ENCODE measurements around the gene SP140. TPM values are rescaled to one million over a fixed set of nuclear protein-coding genes. Genes with fewer than 3 reads are reported as not detected.
A peak's percentile ranks its signal among the peaks of the same experiment; 100 is the strongest.

SP140 gene
- total and polyA plus RNA-seq, 4 donors, result 0.99 to 1.6 (median 1.3) TPM

GRCh38 chr2:230205721-230206120 is 19.8 kb upstream of the SP140 start:
- Histone ChIP-seq H3K27ac (ENCODE audit: low read depth, low read length) (no peak overlapping the region), H3K4me3 (ENCODE audit: low read depth, low read length) (no peak overlapping the region), H3K27me3 (ENCODE audit: control insufficient read depth, insufficient read depth, low read length) (no peaks in the 10 kb centered on the region), H3K36me3 (ENCODE audit: control insufficient read depth, insufficient read depth, low read length) (peaks cover 4% of the 10 kb centered on the region), H3K4me1 (ENCODE audit: control insufficient read depth, insufficient read depth, low read length) (no peaks in the 10 kb centered on the region), H3K9me3 (ENCODE audit: control insufficient read depth, insufficient read depth, low read length) (no peaks in the 10 kb centered on the region)
- WGBS (ENCODE audit: insufficient coverage), result 94% methylated on average over 2 of the region's 2 CpGs
- no peak for DNase-seq (ENCODE audit: low read depth in 4 of 6, low spot score in 6 of 6)

GRCh38 chr2:230208576-230208975 is 17.0 kb upstream of the SP140 start:
- no peaks in the 10 kb centered on the region for H3K4me1 ChIP-seq (ENCODE audit: control insufficient read depth, insufficient read depth, low read length)
- H3K36me3 ChIP-seq (ENCODE audit: control insufficient read depth, insufficient read depth, low read length), result peaks cover 3% of the 10 kb centered on the region
- H3K9me3 ChIP-seq (ENCODE audit: control insufficient read depth, insufficient read depth, low read length), result no peaks in the 10 kb centered on the region
- no peak overlapping the region for H3K4me3 ChIP-seq (ENCODE audit: low read depth, low read length)
- H3K27me3 ChIP-seq (ENCODE audit: control insufficient read depth, insufficient read depth, low read length), result no peaks in the 10 kb centered on the region
- no peak for DNase-seq (ENCODE audit: low read depth in 4 of 6, low spot score in 6 of 6)
- no peak overlapping the region for H3K27ac ChIP-seq (ENCODE audit: low read depth, low read length)

DNA sequence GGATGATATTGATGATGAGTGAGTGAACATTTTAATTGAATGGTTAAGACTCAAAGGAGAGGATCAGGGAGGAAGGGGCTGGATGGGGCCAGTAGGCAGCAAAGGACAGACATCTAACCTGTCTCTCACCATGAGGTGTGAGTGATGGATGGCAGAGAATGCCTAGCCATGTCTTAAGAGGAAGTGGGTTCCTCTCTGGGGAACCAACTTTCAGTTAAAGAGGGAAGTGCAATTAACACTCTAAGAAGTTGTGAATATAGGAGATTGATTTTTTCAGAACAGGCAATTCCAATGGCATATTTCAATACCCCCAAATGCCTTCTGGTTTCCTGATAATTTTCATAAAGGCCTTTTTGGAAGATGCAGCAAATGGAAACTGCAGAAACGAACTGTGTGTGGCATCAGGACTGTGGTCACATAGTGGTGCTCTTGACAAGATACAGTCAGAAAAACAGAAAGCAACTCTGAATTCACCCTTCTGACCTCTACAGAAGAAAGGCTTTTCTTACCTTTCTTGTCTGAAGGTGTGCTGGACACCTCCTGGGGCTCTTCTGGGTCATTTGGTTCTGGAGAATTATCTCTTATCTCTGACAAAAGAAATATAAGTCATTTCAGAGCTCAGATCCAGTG is 16.0 kb upstream of the SP140 start:
- WGBS (ENCODE audit: insufficient coverage), result no CpG with 5 or more reads among the region's 1 CpG
- peaks cover 3% of the 10 kb centered on the region for H3K36me3 ChIP-seq (ENCODE audit: control insufficient read depth, insufficient read depth, low read length)
- H3K4me1 ChIP-seq (ENCODE audit: control insufficient read depth, insufficient read depth, low read length), result no peaks in the 10 kb centered on the region
- no peak overlapping the region for H3K4me3 ChIP-seq (ENCODE audit: low read depth, low read length)
- H3K9me3 ChIP-seq (ENCODE audit: control insufficient read depth, insufficient read depth, low read length), result no peaks in the 10 kb centered on the region
- no peak for DNase-seq (ENCODE audit: low read depth in 4 of 6, low spot score in 6 of 6)
- no peak overlapping the region for H3K27ac ChIP-seq (ENCODE audit: low read depth, low read length)
- H3K27me3 ChIP-seq (ENCODE audit: control insufficient read depth, insufficient read depth, low read length), result no peaks in the 10 kb centered on the region

GRCh38 chr2:230216489-230216888 is 9.0 kb upstream of the SP140 start:
- H3K9me3 ChIP-seq (ENCODE audit: control insufficient read depth, insufficient read depth, low read length), result no peaks in the 10 kb centered on the region
- H3K4me1 ChIP-seq (ENCODE audit: control insufficient read depth, insufficient read depth, low read length), result peaks cover 3% of the 10 kb centered on the region
- no peaks in the 10 kb centered on the region for H3K27me3 ChIP-seq (ENCODE audit: control insufficient read depth, insufficient read depth, low read length)
- peaks cover 3% of the 10 kb centered on the region for H3K36me3 ChIP-seq (ENCODE audit: control insufficient read depth, insufficient read depth, low read length)
- 100% methylated on average over 1 of the region's 1 CpG for WGBS (ENCODE audit: insufficient coverage)
- DNase-seq (ENCODE audit: low read depth in 4 of 6, low spot score in 6 of 6), result no peak
- no peak overlapping the region for H3K27ac ChIP-seq (ENCODE audit: low read depth, low read length)
- no peak overlapping the region for H3K4me3 ChIP-seq (ENCODE audit: low read depth, low read length)

- Histone ChIP-seq H3K4me3 (ENCODE audit: low read depth, low read length) (no peak overlapping the region), H3K27me3 (ENCODE audit: control insufficient read depth, insufficient read depth, low read length) (no peaks in the 10 kb centered on the region), H3K36me3 (ENCODE audit: control insufficient read depth, insufficient read depth, low read length) (peaks cover 2% of the 10 kb centered on the region), H3K9me3 (ENCODE audit: control insufficient read depth, insufficient read depth, low read length) (no peaks in the 10 kb centered on the region), H3K4me1 (ENCODE audit: control insufficient read depth, insufficient read depth, low read length) (peaks cover 3% of the 10 kb centered on the region), H3K27ac (ENCODE audit: low read depth, low read length) (no peak overlapping the region)
- 96% methylated on average over 2 of the region's 3 CpGs for WGBS (ENCODE audit: insufficient coverage)
- no peak for DNase-seq (ENCODE audit: low read depth in 4 of 6, low spot score in 6 of 6)
Observed at GRCh38 chr2:230217424-230217823, 8.1 kb upstream of the SP140 start.

- Histone ChIP-seq H3K27me3 (ENCODE audit: control insufficient read depth, insufficient read depth, low read length) (no peaks in the 10 kb centered on the region), H3K9me3 (ENCODE audit: control insufficient read depth, insufficient read depth, low read length) (no peaks in the 10 kb centered on the region), H3K27ac (ENCODE audit: low read depth, low read length) (no peak overlapping the region), H3K4me1 (ENCODE audit: control insufficient read depth, insufficient read depth, low read length) (peaks cover 3% of the 10 kb centered on the region), H3K36me3 (ENCODE audit: control insufficient read depth, insufficient read depth, low read length) (no peaks in the 10 kb centered on the region), H3K4me3 (ENCODE audit: low read depth, low read length) (no peak overlapping the region)
- no CpG with 5 or more reads among the region's 2 CpGs for WGBS (ENCODE audit: insufficient coverage)
- no peak for DNase-seq (ENCODE audit: low read depth in 4 of 6, low spot score in 6 of 6)
Observed at GRCh38 chr2:230218421-230218820, 7.1 kb upstream of the SP140 start.

DNA sequence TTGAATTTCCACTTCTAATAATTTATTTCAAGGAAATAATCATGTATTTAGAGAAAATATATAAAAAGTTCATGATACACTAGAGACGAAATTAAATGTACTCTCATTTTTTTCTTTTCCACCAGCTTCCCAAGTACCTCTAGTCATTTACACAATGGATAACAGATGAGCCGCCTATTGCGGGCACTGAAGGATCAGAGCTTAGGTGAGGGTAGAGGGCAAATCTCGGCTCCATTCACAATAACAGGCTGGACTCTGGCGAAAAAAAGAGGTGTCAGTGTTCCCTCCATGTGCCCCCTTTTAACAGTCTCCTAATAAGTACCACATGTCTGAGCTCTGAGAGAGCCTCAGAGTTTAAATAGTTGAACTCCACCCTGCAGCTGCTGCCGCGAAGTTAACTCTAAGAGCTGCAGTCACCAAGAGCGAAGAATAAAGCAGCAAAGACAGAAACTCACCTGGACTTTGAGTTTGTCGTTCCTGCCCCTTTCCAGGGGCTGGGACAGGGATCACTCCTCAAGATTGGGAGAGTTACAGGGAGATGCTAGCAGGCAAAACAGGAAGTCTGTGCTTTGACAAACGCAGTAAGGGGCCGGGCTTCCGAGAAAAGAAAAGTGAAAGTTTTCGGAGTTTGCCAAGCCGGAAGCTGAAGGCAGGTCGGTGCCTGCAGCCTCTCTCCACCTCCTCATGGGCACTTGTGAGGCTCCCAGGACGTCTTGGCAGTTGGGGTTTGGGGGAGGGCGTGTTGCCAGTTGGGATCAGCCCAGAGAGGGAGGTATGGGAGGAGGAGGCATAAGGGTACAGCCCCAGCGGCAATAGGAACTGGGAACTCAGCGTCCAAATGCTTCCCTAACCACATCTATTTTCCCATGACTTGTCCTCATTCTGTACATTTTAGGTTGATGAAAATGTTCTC is 5.9 kb upstream of the SP140 start, which contains the start of gene SP110:
SP110 (minus strand) TSS at position 566 of the 913 bp plus-strand sequence. CDS start 3,057 bp downstream, outside the sequence.
- DNase-seq (ENCODE audit: low read depth in 4 of 6, low spot score in 6 of 6), result peak; percentile 36 to 82 (median 50)
- H3K27ac ChIP-seq (ENCODE audit: low read depth, low read length), result peak within 1 kb of the TSS; percentile 85
- no peaks in the 10 kb centered on the region for H3K36me3 ChIP-seq (ENCODE audit: control insufficient read depth, insufficient read depth, low read length)
- WGBS (ENCODE audit: insufficient coverage), result 4% methylated on average over 12 of the region's 19 CpGs
- no peaks in the 10 kb centered on the region for H3K27me3 ChIP-seq (ENCODE audit: control insufficient read depth, insufficient read depth, low read length)
- peak within 1 kb of the TSS; percentile 77 for H3K4me3 ChIP-seq (ENCODE audit: low read depth, low read length)
- H3K4me1 ChIP-seq (ENCODE audit: control insufficient read depth, insufficient read depth, low read length), result peaks cover 3% of the 10 kb centered on the region
- no peaks in the 10 kb centered on the region for H3K9me3 ChIP-seq (ENCODE audit: control insufficient read depth, insufficient read depth, low read length)

DNA sequence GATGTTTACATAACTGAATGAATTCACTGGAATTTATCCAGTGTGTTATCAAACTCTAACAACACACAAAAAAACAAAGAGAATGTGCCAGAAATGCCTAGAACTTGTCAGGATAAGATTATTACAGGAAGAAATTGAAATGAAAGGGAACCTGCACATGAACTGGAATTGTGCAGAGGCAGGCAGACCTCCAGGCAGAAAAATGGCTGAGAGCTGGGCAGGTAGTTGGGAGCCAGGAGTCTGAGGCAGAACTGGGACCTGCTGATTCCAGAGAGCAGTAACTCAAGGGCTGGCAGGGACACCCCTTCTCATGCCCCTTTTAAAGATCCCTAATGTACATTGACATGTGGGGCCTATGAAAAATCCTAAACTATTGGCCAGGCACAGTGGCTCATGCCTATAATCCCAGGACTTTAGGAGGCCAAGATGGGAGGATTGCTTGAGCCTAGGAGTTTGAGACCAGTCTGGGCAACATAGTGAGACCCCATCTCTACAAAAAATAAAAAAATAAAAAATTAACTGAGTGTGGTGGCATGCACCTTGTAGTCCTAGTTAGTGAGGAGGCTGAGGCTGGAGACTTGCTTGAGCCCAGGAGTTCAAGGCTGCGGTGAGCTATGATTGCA is 5.1 kb upstream of the SP140 start:
- peak overlapping the region; percentile 85 for H3K27ac ChIP-seq (ENCODE audit: low read depth, low read length)
- peaks cover 3% of the 10 kb centered on the region for H3K4me1 ChIP-seq (ENCODE audit: control insufficient read depth, insufficient read depth, low read length)
- H3K4me3 ChIP-seq (ENCODE audit: low read depth, low read length), result peak overlapping the region; percentile 77
- no peaks in the 10 kb centered on the region for H3K36me3 ChIP-seq (ENCODE audit: control insufficient read depth, insufficient read depth, low read length)
- H3K9me3 ChIP-seq (ENCODE audit: control insufficient read depth, insufficient read depth, low read length), result no peaks in the 10 kb centered on the region
- no peaks in the 10 kb centered on the region for H3K27me3 ChIP-seq (ENCODE audit: control insufficient read depth, insufficient read depth, low read length)
- DNase-seq (ENCODE audit: low read depth in 4 of 6, low spot score in 6 of 6), result no peak
- 83% methylated on average over 1 of the region's 1 CpG for WGBS (ENCODE audit: insufficient coverage)

DNA sequence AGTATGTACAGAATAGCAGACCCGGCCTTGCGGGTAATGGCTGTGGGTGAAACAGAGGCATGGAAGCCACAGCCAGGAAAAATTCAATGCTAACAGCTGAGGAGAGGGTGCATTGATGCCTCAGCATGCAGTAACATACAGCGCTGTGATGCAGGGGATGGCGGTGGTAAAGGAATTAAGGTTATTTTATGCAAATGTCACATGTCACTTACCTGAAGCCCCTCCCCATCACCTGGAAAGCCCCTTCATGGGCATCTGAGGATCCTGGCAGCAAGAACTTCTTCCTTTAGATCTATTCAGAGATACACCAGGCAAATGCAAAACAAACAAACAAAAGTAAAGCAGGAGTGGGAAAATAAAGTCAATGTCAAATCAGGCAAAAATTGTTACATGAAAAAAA is 4.0 kb upstream of the SP140 start:
- Histone ChIP-seq H3K36me3 (ENCODE audit: control insufficient read depth, insufficient read depth, low read length) (no peaks in the 10 kb centered on the region), H3K27me3 (ENCODE audit: control insufficient read depth, insufficient read depth, low read length) (no peaks in the 10 kb centered on the region), H3K27ac (ENCODE audit: low read depth, low read length) (no peak overlapping the region), H3K4me3 (ENCODE audit: low read depth, low read length) (no peak overlapping the region), H3K4me1 (ENCODE audit: control insufficient read depth, insufficient read depth, low read length) (peaks cover 3% of the 10 kb centered on the region), H3K9me3 (ENCODE audit: control insufficient read depth, insufficient read depth, low read length) (no peaks in the 10 kb centered on the region)
- no peak for DNase-seq (ENCODE audit: low read depth in 4 of 6, low spot score in 6 of 6)
- no CpG with 5 or more reads among the region's 4 CpGs for WGBS (ENCODE audit: insufficient coverage)
